GM21529 (cell line): ENCODE measurements around the gene HLA-DMB.

ENCODE experiments used
- ATAC-seq: cut with Tn5 transposase; IDR thresholded peaks from one replicate; pipeline ENCODE4 v1.9.1; 2021; ENCODE audit not compliant: unreplicated experiment

Gene HLA-DMB

DNA sequence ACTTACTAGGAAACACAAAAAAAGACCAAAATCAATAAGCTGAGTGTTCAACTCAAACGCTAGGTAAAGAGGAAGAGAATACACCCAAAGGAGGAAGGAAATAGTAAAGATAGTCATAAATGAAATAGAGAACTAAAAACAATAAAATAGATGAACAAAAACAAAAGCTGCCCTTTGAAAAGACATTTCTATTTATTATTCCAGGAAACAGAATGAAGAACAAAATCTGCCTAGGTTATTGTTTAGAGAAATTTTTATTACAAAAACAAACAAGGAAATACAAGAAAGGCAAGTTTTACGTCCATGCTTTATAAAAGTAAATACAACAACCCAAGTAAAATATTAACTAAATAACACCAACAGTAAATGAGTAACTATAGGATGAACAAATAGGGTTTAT, 20.1 kb downstream of the HLA-DMB start:
- no peak for ATAC-seq

DNA sequence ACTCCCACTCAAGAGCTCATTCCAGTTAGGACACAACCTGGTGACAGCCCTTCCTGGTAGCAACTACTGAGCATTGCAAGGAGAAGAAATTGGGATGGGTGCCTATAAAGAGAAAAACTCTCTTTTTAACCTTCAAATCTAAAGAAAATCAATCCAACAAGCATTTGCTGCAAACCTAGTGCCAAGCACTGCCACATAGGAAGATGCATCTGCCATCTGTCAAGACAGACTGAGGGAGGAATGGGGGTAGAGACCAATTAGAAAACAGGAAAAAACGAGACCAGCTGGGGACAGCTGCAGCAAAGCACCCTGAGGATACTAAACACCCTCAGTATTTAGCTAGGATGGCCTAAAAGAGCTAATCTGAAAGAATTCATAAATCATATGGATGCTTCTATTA, 27.9 kb downstream of the HLA-DMB start:
- no peak for ATAC-seq

GRCh38 chr6:32908897-32909296, 31.9 kb downstream of the HLA-DMB start:
- ATAC-seq = no peak

- no peak for ATAC-seq
These were observed 34.3 kb downstream of the HLA-DMB start for GRCh38 chr6:32906539-32906938.

GRCh38 chr6:32905078-32905477, 35.8 kb downstream of the HLA-DMB start:
- ATAC-seq = no peak

GRCh38 chr6:32903952-32904351, 36.9 kb downstream of the HLA-DMB start:
- ATAC-seq = no peak

DNA sequence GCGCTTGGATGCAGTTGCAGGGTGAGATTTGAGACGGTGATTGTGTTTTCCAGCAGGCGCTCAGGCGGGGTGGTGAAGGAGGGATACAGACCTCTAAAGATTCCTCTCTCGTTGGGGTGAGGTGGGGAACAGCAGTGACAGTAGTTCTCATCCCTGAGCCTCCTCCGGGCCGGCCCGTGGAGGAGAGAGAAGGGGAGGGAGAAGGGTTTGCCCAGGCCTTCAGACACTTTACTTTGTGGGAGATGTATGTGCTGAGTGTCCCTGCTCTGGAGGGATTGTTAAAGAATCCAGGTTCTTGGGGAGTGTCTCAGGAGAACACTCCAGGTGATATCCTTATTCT, 45.9 kb downstream of the HLA-DMB start:
- peak; percentile 13 for ATAC-seq

DNA sequence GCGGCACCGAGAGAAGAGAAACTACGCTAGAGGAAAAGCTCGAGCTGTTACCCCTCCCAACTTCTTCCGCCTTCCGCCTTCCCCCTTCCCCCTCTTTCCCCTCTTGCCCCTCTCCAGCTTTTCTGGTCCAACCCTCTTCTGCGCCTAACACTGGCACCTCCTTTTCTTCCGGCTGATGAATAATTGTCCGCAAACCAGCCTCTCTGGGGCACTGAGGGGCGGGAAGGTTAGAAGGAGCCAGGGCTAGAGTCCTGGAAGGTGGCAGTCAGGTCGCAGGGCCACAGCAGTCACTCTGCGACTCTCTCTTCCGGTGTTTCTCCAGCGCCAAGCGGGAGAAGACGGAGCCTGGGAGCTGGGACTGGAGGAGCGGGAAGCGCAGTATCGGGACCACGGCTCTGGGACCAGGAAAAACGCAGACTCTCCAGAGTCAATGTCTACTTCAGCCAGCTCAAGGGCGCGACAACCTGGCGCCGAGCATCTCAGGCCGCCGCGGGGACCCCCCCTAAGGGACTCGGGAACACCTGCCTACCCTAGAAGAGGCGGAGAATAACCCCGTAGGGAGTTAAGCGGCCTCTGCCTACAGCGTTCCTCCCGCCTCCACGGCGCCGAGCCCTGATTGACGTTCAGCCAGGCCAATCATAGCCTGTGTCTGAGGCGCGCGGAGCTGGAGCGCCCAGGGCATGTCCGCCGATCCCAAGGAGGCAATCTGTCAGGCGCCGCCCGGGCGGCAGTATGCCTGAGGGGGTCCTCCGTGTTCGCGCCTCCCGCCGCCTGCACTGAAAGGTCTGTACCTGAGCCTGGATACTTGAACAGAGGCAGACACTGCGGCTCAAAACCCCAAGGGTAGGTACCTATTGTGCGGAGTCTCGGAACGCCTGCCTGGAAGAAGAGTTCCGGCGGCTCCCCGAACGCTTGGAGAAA, 46.5 kb downstream of the HLA-DMB start:
- peak; percentile 98 for ATAC-seq

DNA sequence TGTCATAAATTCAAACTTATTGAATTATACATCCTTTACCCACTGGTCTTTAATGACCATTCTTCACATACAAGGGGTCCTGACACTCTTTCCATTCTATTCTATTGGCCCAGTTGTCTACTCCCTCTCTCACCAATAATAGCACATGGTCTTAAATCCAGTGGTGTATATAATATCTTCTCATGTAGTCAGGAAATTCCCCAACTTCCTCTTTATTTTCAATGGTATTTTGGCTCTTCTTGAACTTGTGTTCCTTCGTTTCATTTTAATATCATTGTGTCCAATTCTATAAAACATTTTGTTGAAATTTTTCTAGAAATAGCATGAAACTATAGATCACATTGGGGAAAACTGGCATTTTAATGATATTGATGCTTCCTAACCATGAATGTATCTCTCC, 50.0 kb downstream of the HLA-DMB start:
- ATAC-seq = no peak

GRCh38 chr6:32889533-32889932, 51.3 kb downstream of the HLA-DMB start:
- ATAC-seq = no peak

GRCh38 chr6:32888576-32888975, 52.3 kb downstream of the HLA-DMB start:
- ATAC-seq = no peak

DNA sequence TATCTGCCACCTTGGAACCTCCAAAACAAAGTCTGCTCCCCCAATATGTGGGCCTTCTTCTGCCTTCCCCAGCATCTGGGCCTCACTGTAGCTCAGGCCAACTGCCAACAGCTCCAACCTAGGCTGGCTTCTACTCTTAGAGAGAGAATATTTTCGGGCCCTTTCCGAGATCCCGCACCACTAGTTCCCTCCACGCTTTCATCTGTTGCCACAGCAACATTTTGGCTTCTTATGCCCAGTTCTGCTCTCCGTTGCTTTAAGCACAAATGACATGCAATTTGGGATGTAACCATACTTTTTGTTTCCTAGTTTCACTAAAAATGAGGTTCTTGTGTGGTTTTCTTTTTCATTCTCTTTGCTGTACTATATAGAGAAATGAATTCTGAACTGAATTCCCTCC, 53.2 kb downstream of the HLA-DMB start:
- no peak for ATAC-seq

DNA sequence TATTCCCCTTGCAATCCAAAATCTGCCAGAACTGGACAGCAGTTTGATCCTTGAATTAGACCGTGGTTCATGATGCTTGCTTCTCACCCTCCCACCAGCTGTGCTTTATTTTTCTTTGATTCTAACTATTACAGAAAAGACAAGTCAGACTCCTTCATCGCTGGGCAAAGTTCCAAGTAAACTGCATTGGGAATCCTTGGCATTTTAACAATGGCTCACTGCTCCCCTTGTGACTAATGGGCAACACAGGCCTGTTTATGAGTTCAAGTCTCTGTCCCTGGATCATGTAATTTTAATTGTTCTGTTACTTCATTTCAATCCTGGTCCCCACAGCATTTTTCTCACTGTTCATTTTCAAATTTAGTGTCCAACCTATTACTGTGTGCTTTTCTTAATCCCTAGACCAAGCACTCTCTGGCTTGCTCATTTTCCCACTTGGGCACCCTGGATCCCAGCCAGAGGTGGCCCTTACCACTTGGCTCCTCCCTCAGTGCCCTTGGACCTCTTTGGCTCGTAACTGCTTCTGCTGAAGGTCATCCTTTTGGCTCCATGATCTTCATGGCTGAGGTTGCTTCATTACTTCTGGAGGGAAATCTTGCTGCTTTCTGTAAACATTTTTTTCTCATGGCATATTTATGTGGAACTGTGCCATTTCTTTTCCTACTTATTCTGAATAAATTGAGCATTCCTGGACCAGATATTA, 54.0 kb downstream of the HLA-DMB start:
- no peak for ATAC-seq

DNA sequence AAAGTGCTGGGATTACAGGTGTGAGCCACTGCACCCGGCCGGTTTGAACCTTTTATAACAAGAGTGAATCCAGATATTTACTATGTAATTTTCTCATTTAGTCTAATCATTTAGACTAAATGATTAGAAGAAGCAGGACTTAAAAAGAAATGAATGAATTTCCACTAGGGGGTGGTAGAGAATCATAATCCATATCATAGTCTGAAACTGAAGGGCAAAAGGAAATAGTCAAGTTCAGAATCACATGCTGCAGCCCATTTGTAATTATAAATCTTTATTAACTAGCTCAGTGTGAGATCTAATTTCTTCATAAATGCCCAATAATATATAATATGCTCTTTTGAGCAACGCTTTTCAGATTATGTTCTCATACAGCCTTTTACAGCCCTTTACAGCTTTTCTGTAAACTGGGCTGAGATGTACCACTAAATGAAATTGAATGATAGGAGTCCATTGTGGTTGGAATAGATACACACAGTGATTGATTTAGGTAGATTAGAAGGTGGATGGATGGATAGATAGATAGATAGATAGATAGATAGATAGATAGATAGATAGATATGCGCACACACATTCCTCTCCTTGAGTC, 55.0 kb downstream of the HLA-DMB start:
- ATAC-seq = no peak
